GM23338 (cell line): ENCODE measurements around the gene CCDC3. TPM values are rescaled to one million over a fixed set of nuclear protein-coding genes. Genes with fewer than 3 reads are reported as not detected.

Experiments
- ATAC-seq: fragments of 200-7000 bp; cut with Tn5 transposase; 3 replicates; pipeline ENCODE4 v1.9.1; 2020
- DNase-seq: peaks from one replicate; pipeline ENCODE4 v3.0.0-alpha.2; 2015; ENCODE audit warnings: low spot score
- H2AFZ ChIP-seq: fragments of 200-600 bp; sonication (generic); 2 replicates; pipeline ENCODE4 v1.8.0; 2016; ENCODE audit warnings: antibody characterized with exemption, mild to moderate bottlenecking, moderate library complexity
- H3F3A ChIP-seq: fragments of 200-600 bp; sonication (generic); replicated peaks from 2 replicates; pipeline ENCODE4 v1.8.0; 2017; ENCODE audit warnings: antibody characterized with exemption, mixed run types, low read depth
- H3K27ac ChIP-seq: fragments of 200-600 bp; sonication (generic); 2 replicates; pipeline ENCODE4 v1.6.1; 2016; ENCODE audit warnings: low read depth
- H3K27me3 ChIP-seq: fragments of 200-600 bp; sonication (generic); 2 replicates; pipeline ENCODE4 v1.8.0; 2016; ENCODE audit warnings: mild to moderate bottlenecking, mixed run types, moderate library complexity; ENCODE audit not compliant: insufficient read depth
- H3K36me3 ChIP-seq: fragments of 200-600 bp; sonication (generic); 2 replicates; pipeline ENCODE4 v1.8.0; 2016; ENCODE audit warnings: mild to moderate bottlenecking; ENCODE audit not compliant: insufficient read depth
- H3K4me1 ChIP-seq: fragments of 200-600 bp; sonication (generic); 2 replicates; pipeline ENCODE4 v1.8.0; 2016; ENCODE audit warnings: mild to moderate bottlenecking, moderate library complexity; ENCODE audit not compliant: insufficient read depth
- H3K4me2 ChIP-seq: fragments of 200-600 bp; sonication (generic); 2 replicates; pipeline ENCODE4 v1.7.1; 2017; ENCODE audit warnings: mixed run types
- H3K4me3 ChIP-seq: fragments of 200-600 bp; sonication (generic); 2 replicates; pipeline ENCODE4 v1.6.1; 2016; ENCODE audit warnings: mixed run types
- H3K79me2 ChIP-seq: fragments of 200-600 bp; sonication (generic); replicated peaks from 2 replicates; pipeline ENCODE4 v1.8.0; 2017; ENCODE audit warnings: mild to moderate bottlenecking; ENCODE audit not compliant: insufficient read depth
- H3K9me2 ChIP-seq: fragments of 200-600 bp; sonication (generic); 2 replicates; pipeline ENCODE4 v1.8.0; 2017; ENCODE audit not compliant: insufficient read depth
- H4K20me1 ChIP-seq: fragments of 200-600 bp; sonication (generic); replicated peaks from 2 replicates; pipeline ENCODE4 v1.8.0; 2017; ENCODE audit warnings: mild to moderate bottlenecking; ENCODE audit not compliant: insufficient read depth
- H3K27ac Mint-ChIP-seq: 2 replicates; pipeline ENCODE4 v1.8.0; 2020; ENCODE audit warnings: inconsistent platforms, mild to moderate bottlenecking, moderate library complexity, mixed read lengths
- H3K27me3 Mint-ChIP-seq: 3 replicates; pipeline ENCODE4 v1.8.0; 2022; ENCODE audit warnings: low read depth, mild to moderate bottlenecking, moderate library complexity, mixed read lengths, inconsistent platforms; ENCODE audit not compliant: insufficient read depth, poor library complexity
- H3K36me3 Mint-ChIP-seq: 3 replicates; pipeline ENCODE4 v1.8.0; 2021; ENCODE audit warnings: low read depth, mild to moderate bottlenecking, inconsistent platforms, moderate library complexity, mixed read lengths
- H3K4me1 Mint-ChIP-seq: 3 replicates; pipeline ENCODE4 v1.8.0; 2020; ENCODE audit warnings: mild to moderate bottlenecking, inconsistent platforms, mixed read lengths
- H3K4me3 Mint-ChIP-seq: 3 replicates; pipeline ENCODE4 v1.8.0; 2021; ENCODE audit warnings: moderate library complexity, mild to moderate bottlenecking, inconsistent platforms, mixed read lengths
- H3K9me3 Mint-ChIP-seq: 3 replicates; pipeline ENCODE4 v1.8.0; 2020; ENCODE audit warnings: moderate library complexity, mild to moderate bottlenecking, inconsistent platforms, mixed read lengths
- CREB1 ChIP-seq: fragments of 250-450 bp; sonication (Bioruptor Pico); IDR thresholded peaks from 2 replicates; pipeline ENCODE4 v1.5.0; 2020; ENCODE audit warnings: low read depth, mild to moderate bottlenecking, moderate library complexity
- CTCF ChIP-seq, 2 experiments: fragments of 200-600 bp in 1 of 2; sonication (generic) in 1 of 2; conservative IDR thresholded peaks; 2 replicates each; pipeline versions ENCODE4 v1.5.1 to v1.6.1; 2016 to 2017; ENCODE audit warnings: antibody characterized with exemption in 2 of 2, low read depth in 2 of 2, mild to moderate bottlenecking in 2 of 2, moderate library complexity in 1 of 2
- ETS1 ChIP-seq: IDR thresholded peaks from 2 replicates; pipeline ENCODE4 v1.6.1; 2016; ENCODE audit warnings: antibody characterized with exemption
- JUNB ChIP-seq: IDR thresholded peaks from one replicate; pipeline ENCODE4 v1.6.1; 2016; ENCODE audit warnings: antibody characterized with exemption; ENCODE audit not compliant: unreplicated experiment
- NANOG ChIP-seq: IDR thresholded peaks from 2 replicates; pipeline ENCODE4 v1.6.1; 2016; ENCODE audit warnings: antibody characterized with exemption, borderline replicate concordance
- REST ChIP-seq: IDR thresholded peaks from one replicate; pipeline ENCODE4 v1.6.1; 2018; ENCODE audit warnings: antibody characterized with exemption; ENCODE audit not compliant: unreplicated experiment
- ZNF114 ChIP-seq: fragments of 250-450 bp; sonication (Bioruptor Pico); IDR thresholded peaks from 2 replicates; pipeline ENCODE4 v1.5.0; 2020; ENCODE audit warnings: mild to moderate bottlenecking, moderate library complexity
- ZNF462 ChIP-seq: fragments of 250-450 bp; sonication (Bioruptor Pico); IDR thresholded peaks from 2 replicates; pipeline ENCODE4 v1.5.0; 2020; ENCODE audit warnings: mild to moderate bottlenecking, moderate library complexity
- polyA plus RNA-seq: library from polyadenylated mRNA; unstranded; fragments of >200 nt; fragmentation: Nextera tagmentation; extraction: Ambion mirVana; gene quantifications from 2 replicates; pipeline ENCODE4 v1.2.1, GENCODE V29; 2016
- total RNA-seq: library from RNA; depleted of rRNA; stranded (reverse); fragments of >200 nt; shearing (Covaris generic); gene quantifications from 2 replicates; pipeline ENCODE4 v1.2.3, GENCODE V29; 2014

CCDC3 gene
- total and polyA plus RNA-seq, 2 experiments from 2014 or later, result 1.4 to 5.2 TPM

GRCh38 chr10:12993595-12993994 lies 7.9 kb downstream of the CCDC3 start (continued):
- TF ChIP-seq ZNF462 (CRISPR knock-in tag), result no peak
- no peak for TF ChIP-seq CTCF (conservative IDR thresholded peaks at IDR 0.05; ENCODE audit: low read depth in 2 of 2)
- TF ChIP-seq JUNB, result no peak

- Histone ChIP-seq H3K4me2 (no peak overlapping the region), H4K20me1 (no peaks in the 10 kb centered on the region), H3F3A (no peaks in the 10 kb centered on the region), H2AFZ (no peak overlapping the region), H3K27ac (no peak overlapping the region), H3K4me3 (no peak overlapping the region), H3K9me2 (0 out of 2 replicates have a peak, but pooled peaks cover 4% of the 10 kb centered on the region), H3K79me2 (no peaks in the 10 kb centered on the region), H3K27me3 (no peaks in the 10 kb centered on the region), H3K36me3 (no peaks in the 10 kb centered on the region), H3K4me1 (no peaks in the 10 kb centered on the region)
- no peak for ATAC-seq
- no peak for DNase-seq
- Mint-ChIP-seq H3K36me3 (no peaks in the 10 kb centered on the region), H3K4me3 (no peak overlapping the region), H3K27ac (no peak overlapping the region), H3K27me3 (no peaks in the 10 kb centered on the region), H3K4me1 (no peaks in the 10 kb centered on the region), H3K9me3 (peaks cover 6% of the 10 kb centered on the region; the same call in 1 of the 3 replicates)
- TF ChIP-seq NANOG, result no peak
- TF ChIP-seq ETS1, result no peak
- TF ChIP-seq REST, result no peak
- no peak for TF ChIP-seq ZNF114 (CRISPR knock-in tag)
- TF ChIP-seq CREB1, result no peak
Observed at GRCh38 chr10:12985347-12985746, 16.2 kb downstream of the CCDC3 start.
